BE2C (cell line): ENCODE data around the gene HS1BP3.

ENCODE experiments used
- DNase-seq: peaks from one replicate; pipeline ENCODE4 v3.0.0-alpha.2; 2020
- H3K27me3 ChIP-seq: fragments of 250-450 bp; sonication (Bioruptor Pico); 2 replicates; pipeline ENCODE4 v1.5.1; 2020; ENCODE audit warnings: mild to moderate bottlenecking
- H3K36me3 ChIP-seq: fragments of 250-450 bp; sonication (Bioruptor Pico); 2 replicates; pipeline ENCODE4 v1.5.1; 2020; ENCODE audit warnings: mild to moderate bottlenecking
- H3K4me1 ChIP-seq: fragments of 250-450 bp; sonication (Bioruptor Pico); 2 replicates; pipeline ENCODE4 v1.5.1; 2020
- H3K4me3 ChIP-seq: 2 replicates; pipeline ENCODE4 v1.5.1; 2011; ENCODE audit warnings: low read depth, low read length
- H3K9me3 ChIP-seq: fragments of 250-450 bp; sonication (Bioruptor Pico); 2 replicates; pipeline ENCODE4 v1.5.1; 2020
- CTCF ChIP-seq: IDR thresholded peaks from 2 replicates; pipeline ENCODE4 v1.5.1; 2012; ENCODE audit warnings: mild to moderate bottlenecking, low read depth, low read length

HS1BP3 gene

GRCh38 chr2:20624156-20624883 is 26.6 kb downstream of the HS1BP3 start:
- H3K9me3 ChIP-seq, result no peaks in the 10 kb centered on the region
- no peaks in the 10 kb centered on the region for H3K27me3 ChIP-seq
- peaks cover 3% of the 10 kb centered on the region; the same call in 1 of the 2 replicates for H3K36me3 ChIP-seq
- peak; percentile 4 for DNase-seq
- H3K4me1 ChIP-seq, result peaks cover 53% of the 10 kb centered on the region
- H3K4me3 ChIP-seq, result no peak overlapping the region
- no peak for TF ChIP-seq CTCF

- no peak for TF ChIP-seq CTCF
- no peak for DNase-seq
- H3K9me3 ChIP-seq, result no peaks in the 10 kb centered on the region
- no peak overlapping the region for H3K4me3 ChIP-seq
- no peaks in the 10 kb centered on the region for H3K27me3 ChIP-seq
- peaks cover 3% of the 10 kb centered on the region; the same call in 1 of the 2 replicates for H3K36me3 ChIP-seq
- H3K4me1 ChIP-seq, result peaks cover 51% of the 10 kb centered on the region
Measured at GRCh38 chr2:20623741-20624155, 27.1 kb downstream of the HS1BP3 start.

- TF ChIP-seq CTCF, result no peak
- peaks cover 3% of the 10 kb centered on the region; the same call in 1 of the 2 replicates for H3K36me3 ChIP-seq
- no peaks in the 10 kb centered on the region for H3K9me3 ChIP-seq
- DNase-seq, result no peak
- peaks cover 56% of the 10 kb centered on the region for H3K4me1 ChIP-seq
- H3K27me3 ChIP-seq, result no peaks in the 10 kb centered on the region
- no peak overlapping the region for H3K4me3 ChIP-seq
Measured at GRCh38 chr2:20623241-20623640, 27.7 kb downstream of the HS1BP3 start.

GRCh38 chr2:20622731-20623130 is 28.2 kb downstream of the HS1BP3 start:
- H3K4me3 ChIP-seq, result no peak overlapping the region
- peak; percentile 92 for DNase-seq
- no peaks in the 10 kb centered on the region for H3K27me3 ChIP-seq
- no peak for TF ChIP-seq CTCF
- peaks cover 60% of the 10 kb centered on the region for H3K4me1 ChIP-seq
- H3K36me3 ChIP-seq, result peaks cover 3% of the 10 kb centered on the region; the same call in 1 of the 2 replicates
- H3K9me3 ChIP-seq, result no peaks in the 10 kb centered on the region

- no peak for DNase-seq
- Histone ChIP-seq H3K4me1 (peaks cover 61% of the 10 kb centered on the region), H3K9me3 (no peaks in the 10 kb centered on the region), H3K27me3 (no peaks in the 10 kb centered on the region), H3K4me3 (no peak overlapping the region), H3K36me3 (peaks cover 3% of the 10 kb centered on the region; the same call in 1 of the 2 replicates)
- TF ChIP-seq CTCF, result no peak
Measured at GRCh38 chr2:20622296-20622686, 28.6 kb downstream of the HS1BP3 start.
